ENCODE measurements around the gene CFAP107. TPM values are rescaled to one million over a fixed set of nuclear protein-coding genes. Genes with fewer than 3 reads are reported as not detected.
A peak's percentile ranks its signal among the peaks of the same experiment; 100 is the strongest.

CFAP107 gene
- total RNA-seq, 1 experiment from 2014 or later = not detected

DNA sequence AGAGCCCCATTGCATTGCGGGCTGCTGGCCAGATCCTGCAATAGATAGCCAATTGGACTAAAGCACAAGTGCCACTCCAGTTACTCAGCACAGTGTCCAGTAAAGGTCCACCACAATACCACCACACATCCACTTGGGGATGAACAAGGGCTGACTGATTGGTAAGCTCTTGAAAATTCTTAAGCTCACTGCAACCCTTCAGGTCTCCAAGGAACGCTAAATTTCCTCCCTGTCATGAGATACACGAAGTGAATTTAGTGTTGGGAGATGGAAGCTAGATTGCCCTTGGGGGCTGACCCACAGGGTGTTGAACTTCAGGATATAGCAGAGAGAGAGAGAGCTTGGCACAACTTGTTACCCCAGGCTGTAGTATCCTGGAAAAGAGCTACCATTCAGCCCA lies 39.9 kb upstream of the CFAP107 start:
- no peaks in the 10 kb centered on the region for H3K27me3 ChIP-seq (ENCODE audit: control insufficient read depth, insufficient read depth, low read length)
- no peak overlapping the region for H3K4me3 ChIP-seq (ENCODE audit: low read depth in 2 of 2, low read length in 2 of 2)
- H3K27ac ChIP-seq (ENCODE audit: low read length) = no peak overlapping the region
- DNase-seq (ENCODE audit: low read depth, low spot score) (no peak), ATAC-seq (no peak)
- intact Hi-C loops (cut with micrococcal nuclease; ENCODE audit: unreplicated experiment) = no loop called here
- CTCF ChIA-PET = no interaction called here
- no peaks in the 10 kb centered on the region for H3K4me1 ChIP-seq (ENCODE audit: control insufficient read depth, insufficient read depth, low read length)
- POLR2A ChIA-PET = no interaction called here
- in situ Hi-C loops (cut with HindIII; ENCODE audit: low pct_unique_long_range_greater_than_20kb, low sequenced_read_pairs) = no loop called here
- no peaks in the 10 kb centered on the region for H3K36me3 ChIP-seq (ENCODE audit: control insufficient read depth, insufficient read depth, low read length)
- no TSS peak for BruUV-seq (replicated peaks)
- no peaks in the 10 kb centered on the region for H3K9me3 ChIP-seq (ENCODE audit: control insufficient read depth, insufficient read depth, low read depth, low read length)
- no peak for TF ChIP-seq CTCF (IDR thresholded peaks at IDR 0.05)
- no peak for TF ChIP-seq SIN3A (IDR thresholded peaks at IDR 0.05; ENCODE audit: borderline replicate concordance, insufficient read depth, low read depth, low read length)
- TF ChIP-seq POLR2AphosphoS5 (IDR thresholded peaks at IDR 0.05; ENCODE audit: low read depth, low read length) = no peak
- TF ChIP-seq TCF7L2 (IDR thresholded peaks at IDR 0.05; ENCODE audit: low read depth, low read length) = no peak
- no peak for TF ChIP-seq REST (IDR thresholded peaks at IDR 0.05; ENCODE audit: insufficient read depth in 1 of 2, low read depth in 2 of 2, low read length in 1 of 2)

DNA sequence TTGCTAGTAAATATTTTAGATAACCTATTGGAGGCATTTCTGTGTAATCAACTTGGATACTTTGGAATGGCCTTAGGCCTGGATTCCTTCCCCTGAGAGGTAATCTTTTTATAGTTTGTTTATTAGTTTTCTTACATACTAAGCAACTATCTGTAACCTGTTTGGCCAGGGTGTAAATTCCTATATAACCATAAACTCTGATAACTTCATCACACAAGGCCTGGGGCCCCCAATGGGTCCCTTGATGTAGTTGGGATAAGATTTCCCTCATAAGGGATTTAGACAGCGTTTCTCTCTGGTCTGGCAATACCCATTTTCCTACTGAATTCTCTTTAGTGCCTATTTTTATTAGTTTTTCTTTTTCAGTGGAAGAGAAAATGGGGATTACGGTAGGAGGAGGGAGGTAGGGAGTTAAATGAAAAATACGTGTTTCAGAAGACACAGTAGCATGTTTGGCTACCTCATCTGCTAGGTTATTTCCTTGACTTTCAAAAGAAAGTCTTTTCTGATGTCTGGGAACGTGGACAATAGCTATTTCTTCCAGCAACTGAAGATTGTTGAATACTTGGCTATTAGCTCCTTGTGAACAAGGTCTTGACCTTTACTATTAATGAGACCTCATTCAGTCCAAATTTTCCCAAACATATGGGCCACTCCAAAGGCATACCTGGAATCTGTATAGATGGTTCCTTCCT lies 37.5 kb upstream of the CFAP107 start:
- TF ChIP-seq REST (IDR thresholded peaks at IDR 0.05; ENCODE audit: insufficient read depth in 1 of 2, low read depth in 2 of 2, low read length in 1 of 2) (no peak), TCF7L2 (IDR thresholded peaks at IDR 0.05; ENCODE audit: low read depth, low read length) (0 out of 2 replicates have a peak, but pooled peaks have one; percentile 17)
- Histone ChIP-seq H3K36me3 (ENCODE audit: control insufficient read depth, insufficient read depth, low read length) (no peaks in the 10 kb centered on the region), H3K9me3 (ENCODE audit: control insufficient read depth, insufficient read depth, low read depth, low read length) (no peaks in the 10 kb centered on the region), H3K27ac (ENCODE audit: low read length) (no peak overlapping the region), H3K27me3 (ENCODE audit: control insufficient read depth, insufficient read depth, low read length) (peaks cover 2% of the 10 kb centered on the region; the same call in 1 of the 2 replicates), H3K4me1 (ENCODE audit: control insufficient read depth, insufficient read depth, low read length) (no peaks in the 10 kb centered on the region), H3K4me3 (ENCODE audit: low read depth in 2 of 2, low read length in 2 of 2) (no peak overlapping the region)
- intact Hi-C loops (cut with micrococcal nuclease; ENCODE audit: unreplicated experiment) (no loop called here), in situ Hi-C loops (cut with HindIII; ENCODE audit: low pct_unique_long_range_greater_than_20kb, low sequenced_read_pairs) (no loop called here)
- ChIA-PET POLR2A (no interaction called here), CTCF (no interaction called here)
- DNase-seq (ENCODE audit: low read depth, low spot score) = no peak
- no peak for ATAC-seq
- BruUV-seq (replicated peaks) = no TSS peak

Measured in Panc1 (cell line).